G401 (cell line): ENCODE results near the gene RAVER1. TPM values are rescaled to one million over a fixed set of nuclear protein-coding genes. Genes with fewer than 3 reads are reported as not detected.
"Not testable (repeated sequence)": the region's sequence is repeated elsewhere in the genome, so short reads cannot be mapped to it uniquely, and the experiment has no call there.

Source experiments
- DNase-seq: peaks from one replicate; pipeline ENCODE4 v3.0.0-alpha.2; 2015; ENCODE audit warnings: low spot score
- in situ Hi-C: cut with HindIII; loops from 2 replicates; pipeline ENCODE4 v1.10.0; 2016; ENCODE audit warnings: low sequenced_read_pairs, mixed read lengths
- total RNA-seq: library from RNA; depleted of rRNA; stranded (reverse); fragments of >200 nt; shearing (Covaris generic); gene quantifications from 2 replicates; pipeline ENCODE4 v1.2.3, GENCODE V29; 2014

The RAVER1 gene
- total RNA-seq, 1 experiment from 2014 or later = 21.8 TPM

- in situ Hi-C loops = no loop called here
- DNase-seq = no peak
These were observed 19.7 kb upstream of the RAVER1 start for GRCh38 chr19:10352764-10353671.

DNA sequence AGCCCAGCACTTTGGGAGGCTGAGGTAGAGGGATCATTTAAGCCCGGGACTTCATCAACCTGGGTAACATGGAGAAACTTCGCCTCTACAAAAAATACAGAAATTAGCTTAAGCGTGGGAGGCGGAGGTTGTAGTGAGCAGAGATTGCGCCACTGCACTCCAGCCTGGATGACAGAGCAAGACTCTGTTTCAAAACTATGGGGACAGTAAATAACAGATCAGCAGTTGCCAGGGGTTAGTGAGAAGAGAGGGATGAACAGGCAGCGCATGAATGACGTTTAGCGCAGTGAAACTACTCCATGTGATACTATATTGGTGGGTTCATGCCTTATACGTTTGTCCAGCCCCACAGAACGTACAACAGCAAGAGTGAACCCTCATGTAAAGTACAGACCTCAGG, 13.2 kb upstream of the RAVER1 start:
- DNase-seq = no peak
- in situ Hi-C loops = no loop called here

- in situ Hi-C loops = no loop called here
- no peak for DNase-seq
These were observed 11.5 kb upstream of the RAVER1 start for GRCh38 chr19:10344780-10345179.

GRCh38 chr19:10343495-10343894, 10.2 kb upstream of the RAVER1 start:
- in situ Hi-C loops = no loop called here
- no peak for DNase-seq

DNA sequence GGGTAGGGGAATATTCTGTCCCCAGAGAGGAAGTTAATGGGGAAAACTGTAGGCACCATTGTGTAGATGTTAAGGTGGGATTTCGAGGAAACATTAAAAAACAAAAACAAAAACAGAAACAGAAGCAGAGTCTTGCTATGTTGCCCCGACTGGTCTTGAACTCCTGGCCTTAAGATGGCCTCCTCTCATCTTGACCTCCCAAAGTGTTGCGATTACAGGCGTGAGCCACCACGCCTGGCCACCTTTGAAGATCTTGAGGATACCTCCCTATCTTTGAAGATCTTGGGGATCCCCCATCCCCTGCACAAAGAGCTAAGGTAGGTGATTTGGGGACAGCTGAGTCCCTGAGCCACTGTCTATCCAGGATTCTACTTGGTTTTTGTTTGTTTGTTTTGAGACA, 6.6 kb upstream of the RAVER1 start:
- in situ Hi-C loops = no loop called here
- no peak for DNase-seq

DNA sequence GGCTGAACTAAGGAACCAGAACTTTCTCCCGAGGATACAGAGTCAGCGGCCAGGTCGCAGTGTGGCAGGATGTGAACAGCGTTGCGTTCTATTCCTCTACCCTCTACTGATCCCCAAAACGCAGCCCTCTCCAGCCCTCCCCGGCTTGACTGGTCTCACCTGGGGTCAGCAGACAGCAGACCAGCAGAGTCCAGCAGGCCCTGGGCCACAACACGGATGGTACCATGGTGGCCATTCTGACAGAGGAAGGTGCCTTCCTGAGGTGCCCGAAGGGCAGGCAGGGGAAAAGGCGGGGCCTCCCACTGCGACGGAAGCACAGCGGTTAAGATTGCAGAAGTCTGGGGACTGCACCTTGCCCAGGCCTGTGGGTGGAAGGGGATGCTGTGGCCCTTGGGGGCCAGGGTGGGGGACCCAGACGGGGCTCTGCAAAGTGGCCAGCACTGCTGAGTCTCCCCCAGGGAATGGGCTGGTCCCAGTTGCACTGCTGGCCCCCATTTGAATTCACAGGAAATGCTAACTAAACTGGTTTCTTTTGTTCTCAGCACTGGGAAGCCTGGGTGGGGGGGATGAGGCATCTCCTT, 6.1 kb upstream of the RAVER1 start, which contains the start of gene ICAM3:
ICAM3 (minus strand) TSS at position 245 of the 581 bp plus-strand sequence; CDS start at position 235, 10 bp downstream.
- in situ Hi-C loops = no loop called here
- DNase-seq = no peak

GRCh38 chr19:10338940-10339339, 5.6 kb upstream of the RAVER1 start:
- no peak for DNase-seq
- in situ Hi-C loops = no loop called here

GRCh38 chr19:10336725-10337124, 3.4 kb upstream of the RAVER1 start:
- in situ Hi-C loops, DNase-seq: not testable (repeated sequence)

DNA sequence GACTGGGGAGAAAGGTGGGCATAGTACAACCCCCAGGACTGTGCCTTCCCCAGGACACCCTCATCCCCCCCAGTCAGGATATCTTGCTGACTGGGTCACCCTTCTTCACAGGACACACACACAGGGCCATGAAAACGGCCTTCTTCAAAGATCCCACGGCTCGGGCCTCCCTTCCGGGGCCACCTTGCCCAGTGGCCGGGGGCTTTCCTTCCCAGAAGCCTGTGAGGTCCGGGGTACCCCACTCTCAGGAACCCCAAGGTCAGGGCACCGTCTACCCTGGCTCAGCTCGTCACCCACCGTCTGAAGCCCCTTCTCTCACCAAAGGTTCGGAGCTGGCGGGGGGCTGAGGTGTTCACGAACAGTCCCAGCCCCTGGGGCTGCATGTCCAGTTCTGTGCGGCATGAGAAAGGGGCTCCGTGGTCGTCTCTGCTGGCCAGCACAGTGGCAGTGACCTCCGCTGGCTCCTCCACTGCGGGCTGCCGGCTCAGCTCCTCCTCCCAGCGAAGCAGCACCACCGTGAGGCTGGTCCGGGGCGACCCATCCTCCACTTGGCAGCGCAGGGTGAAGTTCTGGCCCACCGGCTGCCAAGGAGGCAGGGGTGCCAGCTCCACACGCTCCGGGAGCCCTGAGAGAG, 2.1 kb upstream of the RAVER1 start:
- in situ Hi-C loops = no loop called here
- no peak for DNase-seq

GRCh38 chr19:10334588-10335351, 1.4 kb upstream of the RAVER1 start:
- in situ Hi-C loops = no loop called here
- DNase-seq = peak; percentile 72

GRCh38 chr19:10333758-10334587, 644 bp upstream of the RAVER1 start:
- in situ Hi-C loops = no loop called here
- DNase-seq = no peak

DNA sequence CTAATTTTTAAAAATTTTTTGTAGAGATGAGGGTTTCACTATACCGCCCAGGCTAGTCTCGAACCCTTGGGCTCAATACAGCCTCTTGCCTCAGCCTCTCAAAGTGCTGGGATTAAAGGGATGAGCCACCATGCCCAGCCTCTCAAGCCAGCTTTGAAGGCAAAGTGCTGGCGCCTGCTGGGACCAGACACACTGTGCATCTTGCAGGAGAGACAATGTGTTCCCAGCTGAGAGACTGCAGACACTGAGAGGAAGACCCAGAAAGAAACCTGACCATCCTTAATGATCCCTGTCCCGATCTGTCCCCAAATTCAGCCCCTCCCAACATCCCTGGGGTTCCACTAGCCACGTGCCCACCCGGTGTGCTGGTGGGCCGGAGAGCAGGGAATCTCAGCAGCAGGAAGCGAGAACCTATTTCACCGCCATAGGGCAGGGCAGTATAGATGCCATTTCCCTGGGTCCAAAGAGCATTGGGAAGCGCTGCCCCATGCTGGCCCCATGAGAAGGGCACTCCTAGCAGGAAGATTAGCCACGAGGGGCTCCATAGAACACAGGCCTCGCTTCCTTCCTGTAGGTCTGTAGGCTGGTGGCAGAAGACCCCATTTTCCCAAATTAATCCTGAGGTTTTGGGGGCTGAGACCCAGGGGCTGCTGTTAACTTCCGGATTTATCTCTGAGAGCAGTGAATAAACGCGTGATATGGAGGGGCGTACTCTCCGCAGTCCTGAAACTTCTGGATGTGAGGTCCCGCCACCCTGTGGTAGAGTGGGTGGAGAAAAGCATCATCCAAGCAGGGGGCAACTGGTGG, 968 bp downstream of the RAVER1 start:
- DNase-seq = no peak
- in situ Hi-C loops = no loop called here

DNA sequence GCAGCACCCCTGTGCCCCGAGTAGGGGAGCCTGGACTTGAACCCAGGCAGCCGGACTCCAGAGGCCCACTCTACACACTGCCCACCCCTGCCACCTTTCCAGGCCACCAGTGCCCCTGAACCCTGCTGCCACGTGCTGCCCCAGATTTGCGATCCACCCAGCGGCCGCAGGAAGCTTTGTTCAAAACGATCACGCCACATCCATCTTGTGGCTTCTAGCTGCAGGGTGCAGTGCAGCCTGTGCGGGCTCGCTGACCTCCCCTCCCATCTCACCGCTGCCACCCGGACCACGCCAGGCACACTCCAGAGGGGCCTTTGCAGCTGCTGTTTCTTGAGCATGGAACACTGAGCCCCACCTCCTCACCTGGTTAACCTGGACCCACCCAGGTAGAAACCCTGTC, 3.8 kb downstream of the RAVER1 start:
- no peak for DNase-seq
- in situ Hi-C loops = no loop called here

- no peak for DNase-seq
- in situ Hi-C loops = no loop called here
These were observed 4.5 kb downstream of the RAVER1 start for GRCh38 chr19:10328558-10329429.

DNA sequence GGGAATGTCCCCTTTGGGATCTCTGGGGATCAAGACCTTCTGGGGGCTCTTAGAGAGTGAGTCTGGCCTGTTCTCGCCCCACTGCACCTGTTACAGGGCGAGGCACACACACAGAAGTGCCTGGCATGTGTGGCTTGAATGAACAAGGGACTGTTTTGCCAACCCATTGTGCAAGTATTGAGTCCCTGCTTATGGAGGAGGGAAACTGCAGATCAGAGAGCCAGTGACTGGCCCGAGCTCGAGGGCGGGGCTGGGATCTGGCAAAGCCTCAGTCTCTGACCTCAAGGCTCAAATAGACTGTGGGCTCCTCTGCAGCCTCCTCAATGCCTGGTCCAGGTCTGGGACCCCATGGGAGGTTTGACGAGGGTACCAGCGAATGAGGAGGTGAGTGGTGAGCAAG, 5.5 kb downstream of the RAVER1 start:
- no peak for DNase-seq
- in situ Hi-C loops = no loop called here

DNA sequence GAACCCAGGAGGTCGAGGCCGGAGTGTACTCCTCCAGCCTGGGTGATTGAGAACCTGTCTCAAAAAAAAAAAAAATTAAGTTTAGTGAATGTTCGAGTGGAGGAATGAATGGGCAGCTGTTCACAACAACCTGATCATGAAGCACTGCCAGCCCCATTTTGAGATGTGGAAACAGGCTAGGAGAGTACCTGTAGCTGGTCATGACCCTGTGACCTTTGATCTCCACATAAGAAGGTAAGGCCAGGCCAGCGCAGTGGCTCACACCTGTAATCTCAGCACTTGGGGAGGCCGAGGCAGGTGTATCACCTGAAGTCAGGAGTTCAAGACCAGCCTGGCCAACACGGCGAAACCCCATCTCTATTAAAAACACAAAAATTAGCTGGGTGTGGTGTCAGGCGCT, 7.6 kb downstream of the RAVER1 start:
- no peak for DNase-seq
- in situ Hi-C loops = no loop called here
